A375 (cell line): Measurements from ENCODE around the gene CIITA. TPM values are rescaled to one million over a fixed set of nuclear protein-coding genes. Genes with fewer than 3 reads are reported as not detected.

Experiments
- total RNA-seq: library from RNA; depleted of rRNA; stranded (reverse); fragments of >200 nt; shearing (Covaris generic); gene quantifications from 2 replicates; pipeline ENCODE4 v1.2.3, GENCODE V29; 2014; rRNA removed

CIITA gene, protein sequence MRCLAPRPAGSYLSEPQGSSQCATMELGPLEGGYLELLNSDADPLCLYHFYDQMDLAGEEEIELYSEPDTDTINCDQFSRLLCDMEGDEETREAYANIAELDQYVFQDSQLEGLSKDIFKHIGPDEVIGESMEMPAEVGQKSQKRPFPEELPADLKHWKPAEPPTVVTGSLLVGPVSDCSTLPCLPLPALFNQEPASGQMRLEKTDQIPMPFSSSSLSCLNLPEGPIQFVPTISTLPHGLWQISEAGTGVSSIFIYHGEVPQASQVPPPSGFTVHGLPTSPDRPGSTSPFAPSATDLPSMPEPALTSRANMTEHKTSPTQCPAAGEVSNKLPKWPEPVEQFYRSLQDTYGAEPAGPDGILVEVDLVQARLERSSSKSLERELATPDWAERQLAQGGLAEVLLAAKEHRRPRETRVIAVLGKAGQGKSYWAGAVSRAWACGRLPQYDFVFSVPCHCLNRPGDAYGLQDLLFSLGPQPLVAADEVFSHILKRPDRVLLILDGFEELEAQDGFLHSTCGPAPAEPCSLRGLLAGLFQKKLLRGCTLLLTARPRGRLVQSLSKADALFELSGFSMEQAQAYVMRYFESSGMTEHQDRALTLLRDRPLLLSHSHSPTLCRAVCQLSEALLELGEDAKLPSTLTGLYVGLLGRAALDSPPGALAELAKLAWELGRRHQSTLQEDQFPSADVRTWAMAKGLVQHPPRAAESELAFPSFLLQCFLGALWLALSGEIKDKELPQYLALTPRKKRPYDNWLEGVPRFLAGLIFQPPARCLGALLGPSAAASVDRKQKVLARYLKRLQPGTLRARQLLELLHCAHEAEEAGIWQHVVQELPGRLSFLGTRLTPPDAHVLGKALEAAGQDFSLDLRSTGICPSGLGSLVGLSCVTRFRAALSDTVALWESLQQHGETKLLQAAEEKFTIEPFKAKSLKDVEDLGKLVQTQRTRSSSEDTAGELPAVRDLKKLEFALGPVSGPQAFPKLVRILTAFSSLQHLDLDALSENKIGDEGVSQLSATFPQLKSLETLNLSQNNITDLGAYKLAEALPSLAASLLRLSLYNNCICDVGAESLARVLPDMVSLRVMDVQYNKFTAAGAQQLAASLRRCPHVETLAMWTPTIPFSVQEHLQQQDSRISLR
- 19.3 and 21.2 TPM in 2 replicates for total RNA-seq

DNA sequence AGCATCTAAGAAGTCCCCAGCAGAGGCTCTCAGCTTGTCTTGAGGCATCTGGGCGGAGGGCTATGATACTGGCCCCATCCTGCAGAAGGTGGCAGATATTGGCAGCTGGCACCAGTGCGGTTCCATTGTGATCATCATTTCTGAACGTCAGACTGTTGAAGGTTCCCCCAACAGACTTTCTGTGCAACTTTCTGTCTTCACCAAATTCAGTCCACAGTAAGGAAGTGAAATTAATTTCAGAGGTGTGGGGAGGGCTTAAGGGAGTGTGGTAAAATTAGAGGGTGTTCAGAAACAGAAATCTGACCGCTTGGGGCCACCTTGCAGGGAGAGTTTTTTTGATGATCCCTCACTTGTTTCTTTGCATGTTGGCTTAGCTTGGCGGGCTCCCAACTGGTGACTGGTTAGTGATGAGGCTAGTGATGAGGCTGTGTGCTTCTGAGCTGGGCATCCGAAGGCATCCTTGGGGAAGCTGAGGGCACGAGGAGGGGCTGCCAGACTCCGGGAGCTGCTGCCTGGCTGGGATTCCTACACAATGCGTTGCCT lies at the start of gene CIITA:
Gene CIITA, plus strand, starts transcription at position 404 of the 543 bp plus-strand sequence. Its CDS starts 129 bp downstream, at position 533.

DNA sequence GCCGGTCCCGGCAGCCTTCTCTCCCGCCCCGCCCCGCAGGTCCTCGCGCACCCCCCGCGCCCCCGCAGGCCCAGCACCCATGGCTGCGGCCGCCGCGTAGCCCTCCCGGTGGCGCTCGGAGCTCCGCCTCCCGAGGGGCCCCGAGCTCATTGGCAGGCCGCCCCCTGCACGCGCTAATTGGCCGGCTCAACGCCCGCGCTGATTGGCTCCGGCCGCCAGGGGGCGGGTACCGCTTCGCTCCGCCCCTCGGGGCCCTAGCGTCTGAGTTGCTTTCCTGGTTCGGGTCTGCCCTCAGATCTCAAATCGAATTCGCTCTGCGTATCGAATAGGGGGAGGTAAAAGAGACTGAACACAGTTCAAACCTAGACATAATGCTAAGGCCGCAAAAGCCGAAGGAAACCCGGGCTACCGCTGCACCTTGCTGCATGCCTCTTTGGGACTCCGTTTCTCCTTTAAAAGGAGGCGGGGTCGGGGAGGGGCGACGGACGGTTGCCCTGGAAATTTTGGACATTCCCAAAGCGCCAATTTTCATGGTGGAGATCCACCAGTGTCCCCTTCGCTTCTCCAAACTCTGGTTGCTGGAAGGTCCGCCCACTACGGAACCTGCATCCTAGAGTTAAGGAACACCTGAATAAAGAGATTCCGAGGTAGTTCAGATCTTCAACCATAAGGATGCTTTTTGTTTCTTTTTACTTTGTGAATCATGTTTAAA lies 65.5 kb downstream of the CIITA start, which contains the start of gene DEXI:
Gene DEXI, minus strand, starts transcription at position 117 of the 712 bp plus-strand sequence. CDS start 463 bp downstream, outside the sequence.

DNA sequence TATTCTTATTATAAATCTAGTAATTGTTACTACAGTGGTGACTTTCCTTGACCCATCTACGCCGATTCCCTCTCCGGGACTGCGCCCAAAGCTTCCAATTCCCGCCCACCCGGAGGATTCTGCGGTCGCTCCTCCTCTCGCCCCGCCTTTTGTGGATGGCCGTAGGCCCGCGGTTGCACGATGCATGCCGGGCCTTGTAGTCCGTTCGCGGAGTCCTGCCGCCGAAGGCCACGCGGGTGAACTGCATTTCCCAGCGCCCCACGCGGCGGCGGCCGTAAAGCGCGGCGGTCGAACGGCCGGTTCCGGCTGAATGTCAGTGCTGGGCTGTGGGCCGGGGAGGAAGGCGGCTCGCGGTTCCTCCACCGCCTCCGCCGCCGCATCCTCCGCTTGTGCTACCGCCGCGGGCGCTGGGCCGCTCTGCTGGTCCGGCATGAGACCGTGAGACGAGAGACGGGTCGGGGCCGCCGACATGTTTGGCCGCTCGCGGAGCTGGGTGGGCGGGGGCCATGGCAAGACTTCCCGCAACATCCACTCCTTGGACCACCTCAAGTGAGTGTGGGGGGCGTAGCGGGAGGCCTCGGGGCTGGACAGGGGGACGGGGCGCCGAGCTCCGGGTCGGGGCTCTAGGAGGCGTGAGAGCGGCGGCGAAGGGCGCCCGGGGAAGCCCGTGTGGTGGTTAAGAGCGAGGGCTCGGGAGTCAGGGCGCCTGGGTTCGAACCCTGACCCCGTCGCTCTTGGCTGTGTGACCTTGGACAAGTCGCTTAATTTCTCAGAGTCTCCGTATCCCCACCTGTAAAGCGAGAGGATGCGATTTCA lies 67.5 kb downstream of the CIITA start, which contains the start of gene CLEC16A:
Gene CLEC16A, plus strand, starts transcription at position 316 of the 816 bp plus-strand sequence. Its CDS starts 154 bp downstream, at position 470.

Other genes starting within 250 kb of the CIITA start
- not detected in 2 replicates for gene TEKT5, start 182.3 kb upstream of the CIITA start, total RNA-seq
- gene NUBP1, start 133.4 kb upstream of the CIITA start, total RNA-seq: 48.9 and 62.8 TPM in 2 replicates
- gene TVP23A, start 58.4 kb upstream of the CIITA start, total RNA-seq: 0.04 and 0.08 TPM in 2 replicates
- gene DEXI, start 65.3 kb downstream of the CIITA start, total RNA-seq: 23.7 and 24.4 TPM in 2 replicates
- gene CLEC16A, start 67.4 kb downstream of the CIITA start, total RNA-seq: 12.4 and 14.2 TPM in 2 replicates